ENCODE data around the gene EEFSEC. TPM values are rescaled to one million over a fixed set of nuclear protein-coding genes. Genes with fewer than 3 reads are reported as not detected.

The EEFSEC gene
- total RNA-seq, 1 donor from 2014 or later, result 12.6 TPM

GRCh38 chr3:128266453-128266852 lies 113.2 kb downstream of the EEFSEC start:
- no peak for TF ChIP-seq CTCF (IDR thresholded peaks at IDR 0.05; ENCODE audit: insufficient read depth, low read length, poor library complexity, severe bottlenecking)
- DNase-seq (ENCODE audit: low read depth), result no peak
- Histone ChIP-seq H3K27me3 (ENCODE audit: control insufficient read depth, insufficient read depth, low read length) (no peaks in the 10 kb centered on the region), H3K4me3 (ENCODE audit: low read depth, low read length) (no peak overlapping the region), H3K36me3 (ENCODE audit: control insufficient read depth, insufficient read depth, low read length) (no peaks in the 10 kb centered on the region)

- no peak for DNase-seq (ENCODE audit: low read depth)
- no peak for TF ChIP-seq CTCF (IDR thresholded peaks at IDR 0.05; ENCODE audit: insufficient read depth, low read length, poor library complexity, severe bottlenecking)
Observed at GRCh38 chr3:128267541-128267940, 114.3 kb downstream of the EEFSEC start.

GRCh38 chr3:128269006-128269775 lies 115.9 kb downstream of the EEFSEC start:
- no peaks in the 10 kb centered on the region for H3K36me3 ChIP-seq (ENCODE audit: control insufficient read depth, insufficient read depth, low read length)
- no peak overlapping the region for H3K4me3 ChIP-seq (ENCODE audit: low read depth, low read length)
- no peak for DNase-seq (ENCODE audit: low read depth)
- H3K27me3 ChIP-seq (ENCODE audit: control insufficient read depth, insufficient read depth, low read length), result no peaks in the 10 kb centered on the region
- TF ChIP-seq CTCF (IDR thresholded peaks at IDR 0.05; ENCODE audit: insufficient read depth, low read length, poor library complexity, severe bottlenecking), result no peak

More at GRCh38 chr3:128267541-128267940, 114.3 kb downstream of the EEFSEC start:
- Histone ChIP-seq H3K27me3 (ENCODE audit: control insufficient read depth, insufficient read depth, low read length) (no peaks in the 10 kb centered on the region), H3K4me3 (ENCODE audit: low read depth, low read length) (no peak overlapping the region), H3K36me3 (ENCODE audit: control insufficient read depth, insufficient read depth, low read length) (no peaks in the 10 kb centered on the region)

- Histone ChIP-seq H3K4me3 (ENCODE audit: low read depth, low read length) (no peak overlapping the region), H3K27me3 (ENCODE audit: control insufficient read depth, insufficient read depth, low read length) (no peaks in the 10 kb centered on the region), H3K36me3 (ENCODE audit: control insufficient read depth, insufficient read depth, low read length) (no peaks in the 10 kb centered on the region)
- no peak for TF ChIP-seq CTCF (IDR thresholded peaks at IDR 0.05; ENCODE audit: insufficient read depth, low read length, poor library complexity, severe bottlenecking)
- DNase-seq (ENCODE audit: low read depth), result no peak
Observed at GRCh38 chr3:128269796-128270195, 116.5 kb downstream of the EEFSEC start.

- TF ChIP-seq CTCF (IDR thresholded peaks at IDR 0.05; ENCODE audit: insufficient read depth, low read length, poor library complexity, severe bottlenecking), result no peak
- DNase-seq (ENCODE audit: low read depth), result no peak
- no peaks in the 10 kb centered on the region for H3K27me3 ChIP-seq (ENCODE audit: control insufficient read depth, insufficient read depth, low read length)
- no peak overlapping the region for H3K4me3 ChIP-seq (ENCODE audit: low read depth, low read length)
- H3K36me3 ChIP-seq (ENCODE audit: control insufficient read depth, insufficient read depth, low read length), result no peaks in the 10 kb centered on the region
Observed at GRCh38 chr3:128270559-128271492, 117.5 kb downstream of the EEFSEC start.
